Measurements from ENCODE around the gene EGR1.
A peak's percentile ranks its signal among the peaks of the same experiment; 100 is the strongest.
"Not testable (repeated sequence)": the region's sequence is repeated elsewhere in the genome, so short reads cannot be mapped to it uniquely, and the experiment has no call there.

Gene EGR1

DNA sequence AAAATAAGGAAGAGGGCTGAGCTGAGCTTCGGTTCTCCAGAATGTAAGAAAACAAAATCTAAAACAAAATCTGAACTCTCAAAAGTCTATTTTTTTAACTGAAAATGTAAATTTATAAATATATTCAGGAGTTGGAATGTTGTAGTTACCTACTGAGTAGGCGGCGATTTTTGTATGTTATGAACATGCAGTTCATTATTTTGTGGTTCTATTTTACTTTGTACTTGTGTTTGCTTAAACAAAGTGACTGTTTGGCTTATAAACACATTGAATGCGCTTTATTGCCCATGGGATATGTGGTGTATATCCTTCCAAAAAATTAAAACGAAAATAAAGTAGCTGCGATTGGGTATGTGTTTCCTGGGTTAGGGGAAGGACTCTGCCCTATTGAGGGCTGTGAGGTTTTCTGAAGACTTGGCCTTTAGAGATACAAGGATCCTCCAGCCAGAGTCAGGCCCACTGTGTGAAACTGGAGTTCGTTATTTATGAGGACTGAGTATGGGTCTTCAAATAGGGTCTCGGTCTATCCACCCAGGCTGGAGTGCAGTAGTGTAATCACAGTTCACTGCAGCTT is 3.8 kb downstream of the EGR1 start:
- DNase-seq = no peak

DNA sequence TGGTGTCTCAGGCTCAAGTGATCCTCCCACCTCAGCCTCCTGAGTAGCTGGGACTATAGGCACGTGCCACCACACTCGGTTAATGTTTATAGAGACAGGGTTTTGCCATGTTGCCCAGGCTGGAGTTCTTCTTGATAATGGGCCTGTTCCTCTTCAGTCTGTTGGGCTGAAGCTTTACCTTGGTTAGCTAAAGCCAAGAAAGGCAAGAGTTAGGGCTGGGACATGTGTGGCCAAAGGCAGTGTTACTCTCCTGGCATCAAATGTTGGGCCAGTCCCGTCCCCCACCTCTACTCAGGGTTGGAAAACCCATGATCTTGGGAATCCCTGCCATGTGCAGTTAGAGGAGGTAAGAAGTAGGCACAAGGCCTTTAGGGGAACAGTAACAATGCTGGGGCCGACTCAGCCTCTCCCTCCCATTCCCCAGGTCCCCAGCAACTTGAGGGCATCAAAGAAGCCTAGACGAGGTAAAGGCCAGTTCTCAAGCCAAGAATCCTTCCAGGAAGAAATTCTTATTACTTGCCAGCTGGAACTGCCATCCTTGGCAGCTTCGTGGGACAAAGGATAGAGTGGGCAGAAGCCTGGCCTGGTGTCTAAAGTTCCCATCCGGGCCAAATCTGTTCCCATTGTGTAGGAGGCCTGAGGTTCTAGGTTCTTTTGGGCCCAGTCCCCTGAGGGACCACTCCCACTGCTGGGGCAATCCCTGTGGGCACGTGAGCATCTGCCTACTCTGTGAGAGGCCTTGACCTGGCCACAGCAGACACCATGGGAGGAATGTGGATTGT is 4.5 kb downstream of the EGR1 start:
- DNase-seq = no peak

- DNase-seq = no peak
Observed at GRCh38 chr5:138470322-138471051, 5.2 kb downstream of the EGR1 start.

DNA sequence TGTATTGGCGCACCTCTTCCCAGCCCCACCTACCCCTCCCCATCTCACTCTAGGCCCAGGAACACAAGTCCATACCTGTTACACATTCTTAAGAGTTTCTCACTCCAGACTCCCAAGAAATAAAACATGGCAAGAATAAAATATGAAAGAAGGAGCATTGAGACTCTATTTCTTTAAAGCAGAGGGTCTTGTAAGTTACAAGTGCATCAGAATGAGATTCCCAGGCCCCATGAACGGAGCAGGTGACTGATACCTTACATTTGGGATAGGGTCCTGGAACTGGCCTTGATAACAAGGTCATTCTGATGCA is 5.7 kb downstream of the EGR1 start:
- DNase-seq = no peak

- no peak for DNase-seq
Observed at GRCh38 chr5:138472353-138472752, 7.1 kb downstream of the EGR1 start.

DNA sequence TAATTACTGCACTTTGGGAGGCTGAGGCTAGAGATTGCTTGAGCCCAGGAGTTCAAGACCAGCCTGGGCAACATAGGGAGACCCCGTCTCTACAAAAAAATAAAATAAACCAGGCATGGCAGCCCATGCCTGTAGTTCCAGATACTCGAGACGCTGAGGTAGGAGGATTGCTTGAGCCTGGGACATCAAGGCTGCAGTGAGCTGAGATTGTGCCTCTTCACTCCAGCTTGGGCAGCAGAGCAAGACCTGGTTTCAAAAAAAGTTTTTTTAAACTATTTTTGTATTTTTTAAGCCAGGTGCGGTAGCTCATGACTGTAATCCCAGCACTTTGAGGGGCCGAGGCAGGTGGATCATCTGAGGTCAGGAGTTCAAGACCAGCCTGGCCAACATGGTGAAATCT is 7.9 kb downstream of the EGR1 start:
- not testable (repeated sequence) for DNase-seq

- DNase-seq = no peak
Observed at GRCh38 chr5:138476918-138477317, 11.6 kb downstream of the EGR1 start.

DNA sequence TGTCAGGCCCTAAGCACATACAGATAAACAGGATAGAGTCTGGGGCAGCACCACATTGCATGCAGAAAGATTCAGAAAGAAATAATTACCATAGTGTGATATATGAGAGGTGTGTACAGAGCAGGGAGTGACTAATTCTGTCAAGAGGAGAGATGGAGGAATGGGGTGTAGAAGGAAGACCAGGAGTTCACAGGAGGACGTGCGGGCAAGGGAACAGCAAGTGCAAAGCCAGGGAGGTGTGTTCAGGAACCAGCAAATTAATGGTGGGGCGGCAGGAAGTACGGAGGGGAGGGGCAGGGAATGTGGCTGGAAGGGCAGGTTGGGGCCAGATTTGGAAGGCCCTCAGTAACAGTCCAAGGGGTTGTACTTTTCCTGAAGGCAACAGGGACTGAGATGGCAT is 17.4 kb downstream of the EGR1 start:
- DNase-seq = no peak

DNA sequence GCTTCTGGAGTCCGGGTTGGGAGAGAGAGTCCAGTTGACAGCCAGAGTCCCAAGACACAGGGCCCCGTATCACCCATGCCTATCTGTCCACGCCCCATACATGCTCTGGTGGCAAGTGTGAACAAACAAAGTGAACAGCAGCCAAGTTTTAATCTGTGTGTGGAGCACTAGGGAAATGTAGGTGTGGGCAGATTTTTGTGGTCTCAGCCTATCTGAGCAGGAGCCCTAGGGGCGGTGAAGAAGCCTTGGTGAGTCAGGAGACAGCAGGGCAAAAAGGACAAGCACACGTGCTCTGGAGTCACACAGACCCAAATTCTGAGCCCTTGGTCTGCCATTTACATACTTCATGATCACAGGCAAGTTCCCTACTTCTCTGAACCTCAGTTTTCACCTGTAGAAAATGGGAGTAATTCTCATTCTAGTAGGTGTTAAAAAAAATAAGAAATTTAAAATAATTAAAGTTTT is 23.2 kb downstream of the EGR1 start:
- no peak for DNase-seq

GRCh38 chr5:138489683-138490061 is 24.4 kb downstream of the EGR1 start:
- peak in 25 of 56 donors; percentile 13 to 78 (median 38) for DNase-seq

- DNase-seq = peak in 4 of 56 donors; percentile 11 to 59 (median 24)
Observed at GRCh38 chr5:138490648-138491283, 25.5 kb downstream of the EGR1 start.

DNA sequence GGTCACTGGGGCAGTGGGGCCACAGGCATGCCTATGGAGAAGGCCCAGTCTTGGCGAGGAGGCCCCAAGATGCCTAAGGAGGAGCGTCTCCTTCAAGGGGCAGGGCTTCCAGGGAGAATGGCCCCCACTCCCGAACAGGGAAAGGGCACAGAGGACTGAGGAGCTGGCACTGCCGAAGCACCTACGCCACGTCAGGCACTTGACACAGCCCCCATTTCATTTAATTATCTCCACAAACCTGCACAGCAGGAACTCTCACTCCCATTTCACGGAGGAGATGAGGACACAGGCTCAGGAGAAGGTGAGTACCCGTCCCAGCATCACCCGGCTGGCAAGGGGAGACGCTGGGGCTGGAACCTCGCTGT is 26.0 kb downstream of the EGR1 start:
- DNase-seq = peak in 1 of 56 donors; percentile 24

- DNase-seq = peak in 55 of 56 donors; percentile 46 to 96 (median 87)
Observed at GRCh38 chr5:138491669-138492559, 26.6 kb downstream of the EGR1 start.

GRCh38 chr5:138492560-138493045 is 27.3 kb downstream of the EGR1 start:
- DNase-seq = no peak

GRCh38 chr5:138495351-138495750 is 30.1 kb downstream of the EGR1 start:
- DNase-seq = no peak

DNA sequence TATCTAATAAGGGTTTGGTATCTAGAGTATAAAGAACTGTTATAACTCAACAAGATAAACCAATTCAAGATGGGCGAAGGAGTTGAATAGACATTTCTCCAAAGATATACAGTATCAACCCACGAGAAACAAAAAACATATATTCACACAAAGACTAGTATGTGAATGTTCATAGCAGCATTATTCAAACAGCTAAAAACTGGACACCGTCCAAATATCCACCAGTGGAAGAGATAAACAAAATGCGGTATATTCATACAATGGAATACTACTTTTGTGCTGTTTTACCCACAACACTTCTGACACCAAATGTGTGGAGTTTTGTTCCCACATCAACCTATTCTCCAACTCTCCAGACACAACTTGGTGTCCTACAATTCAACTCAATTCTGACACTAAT is 33.1 kb downstream of the EGR1 start:
- no peak for DNase-seq

DNA sequence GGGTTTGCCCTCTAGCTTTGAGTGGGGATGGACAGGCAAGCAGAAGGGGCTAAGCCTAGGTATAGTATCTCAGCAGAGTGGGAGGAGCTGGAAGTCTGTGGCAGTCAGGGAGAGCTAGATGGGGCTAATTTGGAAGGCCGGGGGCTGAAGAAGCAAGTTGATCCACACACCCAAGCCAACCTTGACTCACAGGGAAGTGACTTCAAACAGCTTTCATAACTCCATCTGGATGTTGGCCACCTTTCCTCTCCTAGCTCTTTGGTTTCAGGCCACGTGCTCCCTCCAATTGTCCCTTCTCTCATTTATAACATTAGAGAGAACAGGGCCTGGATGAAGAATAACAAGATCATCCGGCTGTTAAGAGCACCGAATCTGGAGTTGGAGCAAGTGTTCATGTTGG is 36.8 kb downstream of the EGR1 start:
- no peak for DNase-seq

- no peak for DNase-seq
Observed at GRCh38 chr5:138502521-138502920, 37.2 kb downstream of the EGR1 start.

GRCh38 chr5:138503487-138504270 is 38.4 kb downstream of the EGR1 start:
- DNase-seq = peak in 24 of 56 donors; percentile 13 to 64 (median 26)

GRCh38 chr5:138504799-138505198 is 39.5 kb downstream of the EGR1 start:
- DNase-seq = peak in 16 of 56 donors; percentile 9 to 56 (median 32)

Measured in amygdala (tissue), 56 donors.